SJCRH30 (cell line): ENCODE data around the gene ACAD10. TPM values are rescaled to one million over a fixed set of nuclear protein-coding genes. Genes with fewer than 3 reads are reported as not detected.
A peak's percentile ranks its signal among the peaks of the same experiment; 100 is the strongest.
"Not testable (repeated sequence)": the region's sequence is repeated elsewhere in the genome, so short reads cannot be mapped to it uniquely, and the experiment has no call there.

Experiments used
- DNase-seq, 2 experiments: peaks; one replicate each; pipeline ENCODE4 v3.0.0-alpha.2; 2015 to 2020
- H3K27ac ChIP-seq: fragments of 250-450 bp; sonication (Bioruptor Pico); 2 replicates; pipeline ENCODE4 v1.5.1; 2020; ENCODE audit warnings: mild to moderate bottlenecking, moderate library complexity
- H3K27me3 ChIP-seq: fragments of 250-450 bp; sonication (Bioruptor Pico); 2 replicates; pipeline ENCODE4 v1.5.1; 2020; ENCODE audit warnings: mild to moderate bottlenecking, moderate library complexity
- H3K36me3 ChIP-seq: fragments of 250-450 bp; sonication (Bioruptor Pico); 2 replicates; pipeline ENCODE4 v1.5.1; 2020; ENCODE audit warnings: mild to moderate bottlenecking, moderate library complexity
- H3K4me1 ChIP-seq: fragments of 250-450 bp; sonication (Bioruptor Pico); 2 replicates; pipeline ENCODE4 v1.5.1; 2020; ENCODE audit warnings: mild to moderate bottlenecking, moderate library complexity
- H3K4me3 ChIP-seq: fragments of 250-450 bp; sonication (Bioruptor Pico); 2 replicates; pipeline ENCODE4 v1.5.1; 2020; ENCODE audit warnings: mild to moderate bottlenecking, moderate library complexity
- H3K9me3 ChIP-seq: fragments of 250-450 bp; sonication (Bioruptor Pico); replicated peaks from 2 replicates; pipeline ENCODE4 v1.5.1; 2020; ENCODE audit warnings: mild to moderate bottlenecking, moderate library complexity
- total RNA-seq: library from RNA; depleted of rRNA; stranded (reverse); fragments of >200 nt; shearing (Covaris generic); gene quantifications from 2 replicates; pipeline ENCODE4 v1.2.3, GENCODE V29; 2014

Gene ACAD10
- total RNA-seq, 1 experiment from 2014 or later = 11.5 TPM

GRCh38 chr12:111719316-111719715 lies 33.5 kb downstream of the ACAD10 start:
- H3K4me1 ChIP-seq, H3K27ac ChIP-seq, H3K27me3 ChIP-seq, H3K36me3 ChIP-seq, DNase-seq, H3K4me3 ChIP-seq, H3K9me3 ChIP-seq: not testable (repeated sequence)

DNA sequence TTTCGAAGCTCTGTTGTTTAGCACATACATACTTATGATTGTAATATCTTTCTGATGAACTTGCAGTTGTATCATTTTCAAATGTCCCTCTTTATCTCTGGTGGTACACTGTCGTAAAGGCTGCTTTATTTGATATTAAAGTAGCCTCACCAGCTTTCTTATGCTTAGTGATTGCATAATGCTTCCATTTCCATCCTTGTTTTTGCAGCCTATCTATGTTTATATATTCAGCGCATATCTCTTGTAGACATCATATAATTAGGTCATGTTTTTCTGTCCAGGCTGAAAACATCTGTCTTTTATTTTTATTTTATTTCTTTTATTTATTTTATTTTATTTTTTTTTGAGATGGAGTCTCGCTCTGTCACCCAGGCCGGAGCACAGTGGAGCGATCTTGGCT lies 34.6 kb downstream of the ACAD10 start:
- H3K36me3 ChIP-seq = peaks cover 6% of the 10 kb centered on the region; the same call in 1 of the 2 replicates
- H3K9me3 ChIP-seq = no peaks in the 10 kb centered on the region
- no peak for DNase-seq
- no peaks in the 10 kb centered on the region for H3K4me1 ChIP-seq
- no peak overlapping the region for H3K27ac ChIP-seq
- no peaks in the 10 kb centered on the region for H3K27me3 ChIP-seq
- no peak overlapping the region for H3K4me3 ChIP-seq

DNA sequence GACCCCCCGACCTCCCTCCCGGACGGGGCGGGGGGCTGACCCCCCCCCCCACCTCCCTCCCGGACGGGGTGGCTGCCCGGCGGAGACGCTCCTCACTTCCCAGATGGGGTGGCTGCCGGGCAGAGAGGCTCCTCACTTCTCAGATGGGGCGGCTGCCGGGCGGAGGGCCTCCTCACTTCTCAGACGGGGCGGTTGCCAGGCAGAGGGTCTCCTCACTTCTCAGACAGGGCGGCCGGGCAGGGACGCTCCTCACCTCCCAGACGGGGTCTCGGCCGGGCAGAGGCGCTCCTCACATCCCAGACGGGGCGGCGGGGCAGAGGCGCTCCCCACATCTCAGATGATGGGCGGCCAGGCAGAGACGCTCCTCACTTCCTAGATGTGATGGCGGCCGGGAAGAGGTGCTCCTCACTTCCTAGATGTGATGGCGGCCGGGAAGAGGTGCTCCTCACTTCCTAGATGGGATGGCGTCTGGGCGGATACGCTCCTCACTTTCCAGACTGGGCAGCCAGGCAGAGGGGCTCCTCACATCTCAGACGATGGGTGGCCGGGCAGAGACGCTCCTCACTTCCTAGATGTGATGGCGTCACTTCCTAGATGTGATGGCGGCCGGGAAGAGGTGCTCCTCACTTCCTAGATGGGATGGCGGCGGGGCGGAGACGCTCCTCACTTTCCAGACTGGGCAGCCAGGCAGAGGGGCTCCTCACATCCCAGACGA lies 38.0 kb downstream of the ACAD10 start:
- not testable (repeated sequence) for H3K4me3 ChIP-seq, H3K36me3 ChIP-seq, H3K9me3 ChIP-seq, H3K27me3 ChIP-seq, H3K4me1 ChIP-seq, H3K27ac ChIP-seq, DNase-seq

DNA sequence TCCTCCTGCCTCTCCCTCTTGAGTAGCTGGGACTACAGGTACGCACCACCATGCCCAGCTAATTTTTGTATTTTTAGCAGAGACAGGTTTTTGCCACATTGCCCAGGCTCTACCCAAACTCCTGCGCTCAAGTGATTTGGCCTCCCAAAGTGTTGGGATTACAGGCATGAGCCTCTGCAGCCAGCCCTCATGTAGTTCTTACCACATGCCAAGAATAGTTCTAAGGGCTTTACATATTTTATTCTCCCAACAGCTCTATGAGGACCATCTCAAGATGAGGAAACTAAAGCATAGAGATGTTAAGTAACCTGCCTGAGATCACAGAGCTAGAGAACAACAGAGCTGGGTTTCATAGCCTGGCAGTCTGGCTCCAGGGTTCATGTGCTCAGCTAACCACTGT lies 42.9 kb downstream of the ACAD10 start:
- no peak overlapping the region for H3K4me3 ChIP-seq
- H3K9me3 ChIP-seq = no peaks in the 10 kb centered on the region
- no peaks in the 10 kb centered on the region for H3K36me3 ChIP-seq
- no peaks in the 10 kb centered on the region for H3K27me3 ChIP-seq
- no peak for DNase-seq
- no peaks in the 10 kb centered on the region for H3K4me1 ChIP-seq
- no peak overlapping the region for H3K27ac ChIP-seq

DNA sequence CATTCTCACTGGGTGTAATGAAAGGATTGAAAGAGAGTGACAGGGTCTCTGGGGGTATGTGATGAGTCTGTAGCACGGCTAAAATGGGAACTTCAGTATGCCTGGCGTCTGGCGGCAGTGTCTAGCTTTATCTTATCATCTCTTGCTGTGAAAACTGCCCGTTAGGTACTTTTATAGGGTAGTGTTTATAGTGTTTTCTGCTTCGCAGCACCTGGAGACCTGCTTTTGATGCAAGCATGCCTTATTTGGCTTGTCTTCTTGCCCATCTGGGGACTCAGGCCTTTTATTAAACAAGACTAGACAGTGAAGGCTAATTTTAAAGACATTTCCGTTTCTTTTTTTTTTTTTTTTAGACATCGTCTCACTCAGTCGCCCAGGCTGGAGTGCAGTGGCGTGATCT lies 44.6 kb downstream of the ACAD10 start:
- H3K36me3 ChIP-seq = no peaks in the 10 kb centered on the region

GRCh38 chr12:111732786-111733185 lies 46.9 kb downstream of the ACAD10 start:
- DNase-seq = no peak
- no peak overlapping the region for H3K27ac ChIP-seq
- H3K36me3 ChIP-seq = no peaks in the 10 kb centered on the region
- H3K27me3 ChIP-seq = no peaks in the 10 kb centered on the region
- H3K4me3 ChIP-seq = no peak overlapping the region
- H3K4me1 ChIP-seq = no peaks in the 10 kb centered on the region
- H3K9me3 ChIP-seq = no peaks in the 10 kb centered on the region

More for the DNA sequence above, 44.6 kb downstream of the ACAD10 start:
- Histone ChIP-seq H3K27me3 (no peaks in the 10 kb centered on the region), H3K9me3 (no peaks in the 10 kb centered on the region), H3K4me1 (no peaks in the 10 kb centered on the region), H3K27ac (no peak overlapping the region), H3K4me3 (no peak overlapping the region)
- no peak for DNase-seq

DNA sequence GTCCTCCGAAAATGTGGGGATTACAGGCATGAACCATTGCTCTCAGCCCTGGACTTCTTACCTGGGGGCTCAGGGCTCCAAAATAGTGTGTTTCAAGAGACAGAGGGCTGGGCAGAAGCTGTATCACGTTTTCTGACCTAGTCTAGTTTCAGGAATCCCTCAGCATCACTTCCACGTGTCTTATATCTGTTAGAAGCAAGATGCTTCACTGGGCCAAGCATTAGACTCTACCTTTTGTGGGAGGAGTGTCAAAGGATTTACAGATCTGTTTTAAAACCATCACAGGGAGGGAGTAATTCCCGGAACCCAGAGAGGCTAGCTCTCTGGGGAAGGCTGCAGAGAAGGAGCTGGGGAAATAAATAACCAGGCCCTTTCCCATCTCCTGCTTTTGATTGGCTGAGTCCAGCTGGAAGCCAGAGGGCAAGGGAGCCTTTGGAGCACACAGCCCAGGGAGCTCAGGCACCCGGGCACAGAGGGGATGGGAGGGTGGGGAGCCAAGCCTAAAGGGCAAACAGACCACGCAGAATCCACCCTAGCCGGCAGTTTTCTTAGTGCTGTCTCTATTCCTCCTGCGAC lies 47.6 kb downstream of the ACAD10 start:
- Histone ChIP-seq H3K9me3 (no peaks in the 10 kb centered on the region), H3K4me3 (no peak overlapping the region), H3K27ac (no peak overlapping the region), H3K36me3 (no peaks in the 10 kb centered on the region), H3K27me3 (no peaks in the 10 kb centered on the region), H3K4me1 (no peaks in the 10 kb centered on the region)
- DNase-seq = no peak

DNA sequence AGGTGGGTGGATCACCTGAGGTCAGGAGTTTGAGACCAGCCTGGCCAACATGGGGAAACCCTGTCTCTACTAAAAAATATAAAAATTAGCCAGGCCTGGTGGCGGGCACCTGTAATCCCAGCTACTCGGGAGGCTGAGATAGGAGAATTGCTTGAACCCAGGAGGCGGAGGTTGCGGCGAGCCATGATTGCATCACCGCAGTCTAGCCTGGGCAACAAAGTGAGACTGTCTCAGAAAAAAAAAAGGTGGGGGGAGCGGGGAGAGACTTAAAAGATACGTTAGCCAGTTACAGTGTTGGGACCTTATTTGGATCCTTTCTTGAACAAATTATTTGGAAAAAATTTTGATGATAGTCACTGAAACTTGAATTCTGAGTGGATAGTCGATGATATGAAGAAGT lies 53.7 kb downstream of the ACAD10 start:
- not testable (repeated sequence) for H3K4me3 ChIP-seq, H3K27me3 ChIP-seq, H3K36me3 ChIP-seq, DNase-seq, H3K9me3 ChIP-seq, H3K27ac ChIP-seq
- H3K4me1 ChIP-seq = peaks cover 16% of the 10 kb centered on the region

GRCh38 chr12:111741235-111741812 lies 55.5 kb downstream of the ACAD10 start:
- no peak overlapping the region for H3K4me3 ChIP-seq
- no peaks in the 10 kb centered on the region for H3K27me3 ChIP-seq
- peaks cover 16% of the 10 kb centered on the region for H3K4me1 ChIP-seq
- H3K27ac ChIP-seq = no peak overlapping the region
- no peaks in the 10 kb centered on the region for H3K9me3 ChIP-seq
- DNase-seq = peak; percentile 30 to 68
- no peaks in the 10 kb centered on the region; the same call in 1 of the 2 replicates for H3K36me3 ChIP-seq

DNA sequence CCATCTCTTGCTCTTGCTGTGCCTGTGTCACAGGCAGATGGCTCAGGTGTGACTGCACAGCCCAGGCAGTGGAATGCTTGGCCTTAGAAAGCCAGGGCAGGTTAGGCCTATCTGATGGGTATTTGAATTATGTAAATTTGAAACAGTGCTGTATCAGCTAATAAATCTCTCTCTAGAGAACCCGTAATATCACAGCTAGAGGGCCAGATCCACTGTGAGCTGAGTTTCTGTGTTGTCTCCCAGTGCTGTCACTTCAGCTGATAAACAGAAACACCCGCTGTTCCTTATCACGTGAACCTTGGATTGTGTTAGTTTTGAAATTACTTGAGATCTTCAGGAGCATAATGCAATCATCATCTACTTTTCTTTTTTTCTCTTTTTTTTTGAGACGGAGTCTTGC lies 59.4 kb downstream of the ACAD10 start:
- no peak for DNase-seq
- Histone ChIP-seq H3K36me3 (no peaks in the 10 kb centered on the region; the same call in 1 of the 2 replicates), H3K4me3 (no peak overlapping the region), H3K27ac (no peak overlapping the region), H3K27me3 (no peaks in the 10 kb centered on the region), H3K9me3 (no peaks in the 10 kb centered on the region), H3K4me1 (peaks cover 16% of the 10 kb centered on the region)

GRCh38 chr12:111747333-111747732 lies 61.5 kb downstream of the ACAD10 start:
- Histone ChIP-seq H3K36me3 (no peaks in the 10 kb centered on the region; the same call in 1 of the 2 replicates), H3K27ac (no peak overlapping the region), H3K9me3 (no peaks in the 10 kb centered on the region), H3K27me3 (no peaks in the 10 kb centered on the region), H3K4me1 (no peaks in the 10 kb centered on the region; the same call in 1 of the 2 replicates), H3K4me3 (no peak overlapping the region)
- no peak for DNase-seq

- Histone ChIP-seq H3K36me3 (no peaks in the 10 kb centered on the region; the same call in 1 of the 2 replicates), H3K9me3 (no peaks in the 10 kb centered on the region), H3K27me3 (no peaks in the 10 kb centered on the region), H3K4me1 (no peaks in the 10 kb centered on the region), H3K4me3 (no peak overlapping the region), H3K27ac (no peak overlapping the region)
- no peak for DNase-seq
Observed at GRCh38 chr12:111748151-111748672, 62.4 kb downstream of the ACAD10 start.

GRCh38 chr12:111748867-111749266 lies 63.0 kb downstream of the ACAD10 start:
- no peak overlapping the region for H3K4me3 ChIP-seq
- no peaks in the 10 kb centered on the region for H3K9me3 ChIP-seq
- no peak overlapping the region for H3K27ac ChIP-seq
- no peaks in the 10 kb centered on the region for H3K27me3 ChIP-seq
- no peak for DNase-seq
- H3K4me1 ChIP-seq = no peaks in the 10 kb centered on the region
- H3K36me3 ChIP-seq = no peaks in the 10 kb centered on the region; the same call in 1 of the 2 replicates

- no peak overlapping the region for H3K4me3 ChIP-seq
- no peaks in the 10 kb centered on the region for H3K4me1 ChIP-seq
- no peak for DNase-seq
- H3K9me3 ChIP-seq = no peaks in the 10 kb centered on the region
- H3K27ac ChIP-seq = no peak overlapping the region
- H3K27me3 ChIP-seq = no peaks in the 10 kb centered on the region
- H3K36me3 ChIP-seq = no peaks in the 10 kb centered on the region; the same call in 1 of the 2 replicates
Observed at GRCh38 chr12:111749391-111749790, 63.5 kb downstream of the ACAD10 start.

DNA sequence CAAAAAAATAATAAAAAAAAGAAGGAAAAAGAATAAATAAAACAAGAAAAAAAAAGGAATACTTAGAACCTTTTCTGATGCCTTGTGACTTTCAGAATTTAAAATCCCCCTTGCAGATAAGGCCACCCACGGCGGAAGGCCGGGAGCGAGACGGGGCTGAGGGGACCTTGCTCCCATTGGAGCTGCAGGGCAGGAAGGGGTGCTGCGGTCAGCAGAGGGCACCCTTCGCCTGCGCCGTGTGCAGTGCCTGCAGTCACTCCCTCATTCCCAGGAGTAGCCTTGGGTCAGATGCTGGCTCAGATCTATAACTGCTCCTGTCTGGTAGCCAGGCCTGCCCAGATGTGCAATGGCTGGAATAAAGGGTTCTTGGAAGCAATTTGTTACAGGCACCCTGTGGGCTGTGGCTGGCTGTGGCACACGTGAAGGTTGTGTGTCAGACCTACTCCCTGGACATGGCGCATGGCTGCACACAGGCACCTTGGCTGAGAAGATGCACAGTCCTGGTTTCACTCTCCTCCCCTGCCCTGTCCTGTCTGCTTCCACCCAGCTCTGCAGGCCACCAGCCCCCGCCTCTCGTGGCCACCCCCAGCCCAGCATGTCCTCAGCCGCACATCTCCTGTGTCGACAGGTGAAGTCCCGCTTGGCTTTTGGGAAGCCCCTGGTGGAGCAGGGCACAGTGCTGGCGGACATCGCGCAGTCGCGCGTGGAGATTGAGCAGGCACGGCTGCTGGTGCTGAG lies 67.5 kb downstream of the ACAD10 start:
- H3K4me3 ChIP-seq = no peak overlapping the region
- no peaks in the 10 kb centered on the region for H3K36me3 ChIP-seq
- H3K4me1 ChIP-seq = peaks cover 13% of the 10 kb centered on the region
- no peaks in the 10 kb centered on the region for H3K9me3 ChIP-seq
- H3K27me3 ChIP-seq = no peaks in the 10 kb centered on the region
- H3K27ac ChIP-seq = no peak overlapping the region
- DNase-seq = peak; percentile 45 to 60
